Measurements from ENCODE around the gene IL1RN.

The IL1RN gene

DNA sequence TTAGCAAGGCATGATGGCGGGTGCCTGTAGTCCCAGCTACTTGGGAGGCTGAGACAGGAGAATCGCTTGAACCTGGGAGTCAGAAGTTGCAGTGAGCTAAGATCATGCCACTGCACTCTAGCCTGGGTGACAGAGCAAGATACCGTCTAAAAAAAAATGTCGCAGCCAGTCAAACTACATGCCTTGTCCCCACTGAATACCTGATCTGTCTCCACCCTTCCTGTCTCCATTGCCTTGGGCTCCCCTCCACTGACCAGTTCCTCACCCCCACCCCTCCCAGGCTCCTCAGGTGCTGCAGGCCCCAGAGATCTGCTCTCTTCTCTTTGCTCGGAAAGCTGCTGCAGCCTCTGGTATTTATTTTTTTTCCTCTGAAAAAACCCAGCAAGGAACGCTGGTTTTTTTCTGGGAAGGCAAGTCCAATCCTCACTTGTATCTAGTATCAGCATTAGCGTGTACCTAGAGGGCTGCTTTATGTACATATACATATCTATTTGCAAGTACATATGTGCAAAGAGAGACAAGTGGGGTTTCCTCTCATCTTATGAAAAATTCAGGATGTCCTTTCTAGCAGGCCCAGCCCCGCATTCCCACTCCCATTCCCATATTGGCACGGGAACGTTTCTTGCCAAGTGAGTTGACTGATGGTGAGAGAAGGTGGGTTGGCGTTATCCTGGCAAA is 50.8 kb downstream of the IL1RN start:
- Histone ChIP-seq H3K4me3 (ENCODE audit: low read length) (no peak overlapping the region), H3K4me1 (ENCODE audit: control insufficient read depth, insufficient read depth, low read length) (no peaks in the 10 kb centered on the region), H3K27me3 (ENCODE audit: control insufficient read depth, insufficient read depth, low read length) (no peaks in the 10 kb centered on the region), H3K27ac (ENCODE audit: low read depth, low read length) (no peak overlapping the region), H3K9ac (ENCODE audit: low read length) (no peak overlapping the region), H3K36me3 (ENCODE audit: control insufficient read depth, insufficient read depth, low read length) (no peaks in the 10 kb centered on the region)

- H3K36me3 ChIP-seq (ENCODE audit: control insufficient read depth, insufficient read depth, low read length) = no peaks in the 10 kb centered on the region
- H3K4me3 ChIP-seq (ENCODE audit: low read length) = no peak overlapping the region
- no peaks in the 10 kb centered on the region for H3K27me3 ChIP-seq (ENCODE audit: control insufficient read depth, insufficient read depth, low read length)
- no peak overlapping the region for H3K27ac ChIP-seq (ENCODE audit: low read depth, low read length)
- H3K9ac ChIP-seq (ENCODE audit: low read length) = no peak overlapping the region
- H3K4me1 ChIP-seq (ENCODE audit: control insufficient read depth, insufficient read depth, low read length) = no peaks in the 10 kb centered on the region
Measured at GRCh38 chr2:113178891-113179290, 51.5 kb downstream of the IL1RN start.

GRCh38 chr2:113179446-113180045 is 52.1 kb downstream of the IL1RN start:
- H3K4me3 ChIP-seq (ENCODE audit: low read length) = no peak overlapping the region
- no peaks in the 10 kb centered on the region for H3K4me1 ChIP-seq (ENCODE audit: control insufficient read depth, insufficient read depth, low read length)
- no peaks in the 10 kb centered on the region for H3K36me3 ChIP-seq (ENCODE audit: control insufficient read depth, insufficient read depth, low read length)
- no peaks in the 10 kb centered on the region for H3K27me3 ChIP-seq (ENCODE audit: control insufficient read depth, insufficient read depth, low read length)
- no peak overlapping the region for H3K9ac ChIP-seq (ENCODE audit: low read length)
- no peak overlapping the region for H3K27ac ChIP-seq (ENCODE audit: low read depth, low read length)

DNA sequence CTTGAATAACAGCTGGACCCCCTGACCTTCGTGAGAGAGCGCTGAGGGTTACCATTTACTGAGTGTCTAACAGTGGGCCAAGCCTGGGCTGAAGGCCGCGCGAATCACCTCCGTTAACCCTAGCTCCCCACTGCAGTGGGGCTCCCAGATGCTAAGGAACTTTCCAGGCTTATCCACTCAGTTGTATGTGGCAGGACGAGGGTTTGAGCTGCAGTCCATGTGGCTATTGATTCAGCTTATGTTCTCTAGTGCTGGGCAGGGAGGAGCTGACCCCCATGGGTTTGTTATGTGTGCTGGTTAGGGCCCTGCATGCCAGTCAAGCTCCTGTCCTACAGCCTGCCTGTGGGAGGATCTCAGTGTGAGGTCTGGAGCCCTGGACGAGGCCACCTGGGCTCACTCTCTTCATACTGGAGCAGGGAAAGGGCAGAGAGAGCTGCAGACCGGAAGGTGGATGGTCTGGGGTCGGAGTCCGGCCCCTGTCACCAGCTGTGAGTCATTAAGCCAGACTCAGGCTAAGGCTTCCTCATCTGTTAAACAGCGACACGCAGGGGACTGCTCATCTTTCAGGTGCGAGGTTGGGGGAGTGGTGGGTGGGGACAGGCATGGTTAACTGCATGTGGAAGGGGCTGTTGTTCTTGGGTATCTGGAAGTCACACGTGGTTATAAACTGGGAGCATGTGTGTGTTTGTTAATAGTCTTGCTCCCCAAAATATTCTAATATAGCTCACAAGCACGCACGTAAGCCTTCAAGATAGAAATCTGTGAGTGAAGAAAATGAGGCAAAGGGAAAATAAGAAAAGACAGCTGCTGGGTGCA is 52.9 kb downstream of the IL1RN start:
- Histone ChIP-seq H3K27me3 (ENCODE audit: control insufficient read depth, insufficient read depth, low read length) (no peaks in the 10 kb centered on the region), H3K4me1 (ENCODE audit: control insufficient read depth, insufficient read depth, low read length) (no peaks in the 10 kb centered on the region), H3K36me3 (ENCODE audit: control insufficient read depth, insufficient read depth, low read length) (no peaks in the 10 kb centered on the region), H3K27ac (ENCODE audit: low read depth, low read length) (no peak overlapping the region), H3K9ac (ENCODE audit: low read length) (no peak overlapping the region), H3K4me3 (ENCODE audit: low read length) (no peak overlapping the region)

- Histone ChIP-seq H3K36me3 (ENCODE audit: control insufficient read depth, insufficient read depth, low read length) (no peaks in the 10 kb centered on the region), H3K4me3 (ENCODE audit: low read length) (no peak overlapping the region), H3K4me1 (ENCODE audit: control insufficient read depth, insufficient read depth, low read length) (no peaks in the 10 kb centered on the region), H3K27ac (ENCODE audit: low read depth, low read length) (no peak overlapping the region), H3K27me3 (ENCODE audit: control insufficient read depth, insufficient read depth, low read length) (no peaks in the 10 kb centered on the region), H3K9ac (ENCODE audit: low read length) (no peak overlapping the region)
Measured at GRCh38 chr2:113181258-113182051, 54.1 kb downstream of the IL1RN start.

DNA sequence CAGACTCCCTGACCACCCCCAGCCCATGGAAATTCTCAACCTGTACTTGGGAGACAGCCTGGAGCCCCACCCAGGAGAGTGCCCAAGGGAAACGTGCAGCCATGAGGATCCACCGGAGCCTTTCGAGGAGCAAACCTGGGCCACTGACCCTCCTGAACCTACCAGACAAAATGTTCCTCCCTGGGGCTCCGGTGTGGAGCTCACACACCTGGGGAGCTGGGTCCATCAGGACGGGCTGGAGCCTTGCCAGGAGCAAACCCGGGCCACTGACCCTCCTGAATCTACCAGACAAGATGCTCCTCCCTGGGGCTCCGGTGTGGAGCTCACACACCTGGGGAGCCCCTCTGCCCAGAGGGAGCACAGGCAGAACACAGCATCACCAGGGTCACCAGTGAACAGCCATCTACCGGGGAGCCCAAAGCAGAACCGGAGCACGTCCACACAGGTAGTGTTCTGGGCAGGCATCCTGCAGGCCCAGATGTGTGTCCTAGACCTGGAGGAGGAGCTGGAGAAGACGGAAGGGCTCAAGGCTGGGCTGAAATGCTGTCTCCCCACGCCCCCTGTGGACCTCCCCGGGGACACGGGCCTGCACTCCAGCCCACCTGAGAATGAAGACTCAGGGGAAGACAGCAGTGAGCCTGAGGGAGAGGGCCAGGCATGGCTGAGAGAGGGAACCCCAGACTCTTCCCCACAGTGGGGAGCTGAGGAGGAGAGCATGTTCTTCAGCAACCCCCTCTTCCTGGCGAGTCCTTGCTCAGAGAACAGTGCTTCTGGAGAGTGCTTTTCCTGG is 55.3 kb downstream of the IL1RN start:
- no peaks in the 10 kb centered on the region for H3K27me3 ChIP-seq (ENCODE audit: control insufficient read depth, insufficient read depth, low read length)
- H3K36me3 ChIP-seq (ENCODE audit: control insufficient read depth, insufficient read depth, low read length) = no peaks in the 10 kb centered on the region
- no peak overlapping the region for H3K27ac ChIP-seq (ENCODE audit: low read depth, low read length)
- H3K9ac ChIP-seq (ENCODE audit: low read length) = no peak overlapping the region
- H3K4me3 ChIP-seq (ENCODE audit: low read length) = no peak overlapping the region
- no peaks in the 10 kb centered on the region for H3K4me1 ChIP-seq (ENCODE audit: control insufficient read depth, insufficient read depth, low read length)

GRCh38 chr2:113183264-113183663 is 55.9 kb downstream of the IL1RN start:
- no peak overlapping the region for H3K27ac ChIP-seq (ENCODE audit: low read depth, low read length)

More at GRCh38 chr2:113183264-113183663, 55.9 kb downstream of the IL1RN start:
- Histone ChIP-seq H3K36me3 (ENCODE audit: control insufficient read depth, insufficient read depth, low read length) (no peaks in the 10 kb centered on the region), H3K4me1 (ENCODE audit: control insufficient read depth, insufficient read depth, low read length) (no peaks in the 10 kb centered on the region), H3K27me3 (ENCODE audit: control insufficient read depth, insufficient read depth, low read length) (no peaks in the 10 kb centered on the region), H3K9ac (ENCODE audit: low read length) (no peak overlapping the region), H3K4me3 (ENCODE audit: low read length) (no peak overlapping the region)
